H1 (cell line): ENCODE data around the gene HILPDA. TPM values are rescaled to one million over a fixed set of nuclear protein-coding genes. Genes with fewer than 3 reads are reported as not detected.
"Not testable (repeated sequence)": the region's sequence is repeated elsewhere in the genome, so short reads cannot be mapped to it uniquely, and the experiment has no call there.

Experiments
- CTCF ChIA-PET: fragments of 300-600 bp; sonication (Branson Sonifier 250); formaldehyde crosslinking; loops from one replicate; lab custom pipeline; 2021; ENCODE audit not compliant: partially characterized antibody; lab: Charles Lee
- POLR2A ChIA-PET: fragments of 300-600 bp; sonication (Branson Sonifier 250); formaldehyde crosslinking; loops from one replicate; lab custom pipeline; 2021; ENCODE audit warnings: inconsistent platforms; ENCODE audit not compliant: partially characterized antibody; lab: Charles Lee
- DNase-seq, 2 experiments: peaks; one replicate each; pipeline versions ENCODE4 v3.0.0 to v3.0.0-alpha.2; 2010 to 2022; ENCODE audit warnings: low spot score in 2 of 2, low read depth in 1 of 2, mixed read lengths in 1 of 2
- FAIRE-seq: peaks from 2 replicates; lab custom pipeline; 2011; peaks lifted over from hg19 to GRCh38; lab: Jason Lieb, UNC
- H2AFZ ChIP-seq: 2 replicates; pipeline ENCODE4 v1.8.1; 2012; ENCODE audit warnings: low read length, inconsistent platforms
- H2AK5ac ChIP-seq: 2 replicates; pipeline ENCODE4 v1.6.1; 2013; ENCODE audit warnings: low read depth, low read length
- H2BK120ac ChIP-seq: replicated peaks from 2 replicates; pipeline ENCODE3; 2013; ENCODE audit warnings: low read depth, low read length, inconsistent platforms
- H2BK12ac ChIP-seq: 2 replicates; pipeline ENCODE4 v1.6.1; 2013; ENCODE audit warnings: low read depth, low read length
- H2BK15ac ChIP-seq: 2 replicates; pipeline ENCODE4 v1.6.1; 2013; ENCODE audit warnings: low read length
- H2BK20ac ChIP-seq: 2 replicates; pipeline ENCODE4 v1.6.1; 2013; ENCODE audit warnings: low read length
- H2BK5ac ChIP-seq: 2 replicates; pipeline ENCODE4 v1.6.1; 2013; ENCODE audit warnings: low read depth, low read length
- H3K14ac ChIP-seq: 2 replicates; pipeline ENCODE4 v1.6.1; 2013; ENCODE audit warnings: inconsistent platforms; ENCODE audit not compliant: insufficient read length
- H3K18ac ChIP-seq: 2 replicates; pipeline ENCODE4 v1.6.1; 2013; ENCODE audit warnings: low read length; ENCODE audit errors: extremely low read depth
- H3K23ac ChIP-seq: 2 replicates; pipeline ENCODE4 v1.6.1; 2013; ENCODE audit warnings: inconsistent platforms; ENCODE audit not compliant: insufficient read length
- H3K23me2 ChIP-seq: 2 replicates; pipeline ENCODE4 v1.6.1; 2013; ENCODE audit warnings: low read depth, low read length
- H3K27ac ChIP-seq: 2 replicates; pipeline ENCODE4 v1.6.1; 2011; ENCODE audit warnings: low read depth, low read length, inconsistent platforms
- H3K27me3 ChIP-seq, 4 experiments: replicated peaks in 1 of 4; 1 replicate in 1 of 4; 2 replicates in 3 of 4; pipeline versions ENCODE4 v1.6.1 to v1.8.1; 2011 to 2013; ENCODE audit warnings: low read length in 3 of 4, mild to moderate bottlenecking in 3 of 4, inconsistent platforms in 2 of 4, mixed read lengths in 2 of 4, moderate library complexity in 1 of 4; ENCODE audit not compliant: control insufficient read depth in 3 of 4, insufficient read depth in 3 of 4; ENCODE audit errors: extremely low read depth in 1 of 4
- H3K36me3 ChIP-seq, 4 experiments: 2 replicates each; pipeline versions ENCODE4 v1.6.1 to v1.8.1; 2011 to 2013; ENCODE audit warnings: mild to moderate bottlenecking in 4 of 4, low read length in 3 of 4, moderate library complexity in 2 of 4, control low read depth in 1 of 4, inconsistent platforms in 1 of 4; ENCODE audit not compliant: insufficient read depth in 4 of 4, control insufficient read depth in 2 of 4
- H3K4ac ChIP-seq: replicated peaks from 2 replicates; pipeline ENCODE3; 2013; ENCODE audit warnings: low read length, low read depth, mixed read lengths, inconsistent platforms; ENCODE audit not compliant: insufficient read length
- H3K4me1 ChIP-seq, 4 experiments: replicated peaks in 1 of 4; 1 replicate in 1 of 4; 2 replicates in 3 of 4; pipeline versions ENCODE4 v1.6.1 to v1.8.1; 2011 to 2013; ENCODE audit warnings: low read length in 3 of 4, inconsistent platforms in 2 of 4, mixed read lengths in 1 of 4; ENCODE audit not compliant: insufficient read depth in 4 of 4, control insufficient read depth in 3 of 4
- H3K4me2 ChIP-seq, 2 experiments: 2 replicates each; pipeline versions ENCODE4 v1.6.1 to v1.8.1; 2011 to 2013; ENCODE audit warnings: low read depth in 2 of 2, low read length in 2 of 2, control low read depth in 1 of 2, inconsistent platforms in 1 of 2, mild to moderate bottlenecking in 1 of 2; ENCODE audit not compliant: insufficient read depth in 1 of 2
- H3K4me3 ChIP-seq, 4 experiments: fragments of 200-600, 300-600 bp in 1 of 4; sonication (generic), shearing (Covaris generic), sonication (Bioruptor Twin) in 1 of 4; 2 replicates each; pipeline versions ENCODE4 v1.5.1 to v1.8.1; 2011 to 2016; ENCODE audit warnings: low read length in 4 of 4, low read depth in 3 of 4, control low read depth in 2 of 4, inconsistent platforms in 2 of 4, mild to moderate bottlenecking in 2 of 4, mixed read lengths in 1 of 4, moderate library complexity in 1 of 4; ENCODE audit not compliant: insufficient read depth in 2 of 4; ENCODE audit errors: extremely low read depth in 1 of 4
- H3K56ac ChIP-seq: replicated peaks from 2 replicates; pipeline ENCODE3; 2013; ENCODE audit warnings: low read depth, mild to moderate bottlenecking, mixed read lengths, low read length, inconsistent platforms; ENCODE audit not compliant: insufficient read length
- H3K79me1 ChIP-seq: 2 replicates; pipeline ENCODE4 v1.6.1; 2013; ENCODE audit warnings: low read depth, low read length, control low read depth
- H3K79me2 ChIP-seq, 2 experiments: 2 replicates each; pipeline versions ENCODE4 v1.6.1 to v1.8.1; 2012 to 2013; ENCODE audit warnings: low read length in 2 of 2, mild to moderate bottlenecking in 2 of 2, inconsistent platforms in 1 of 2; ENCODE audit not compliant: insufficient read depth in 2 of 2, control insufficient read depth in 1 of 2
- H3K9ac ChIP-seq, 4 experiments: replicated peaks in 1 of 4; 1 replicate in 1 of 4; 2 replicates in 3 of 4; pipeline versions ENCODE4 v1.6.1 to v1.8.1; 2011 to 2013; ENCODE audit warnings: low read depth in 3 of 4, low read length in 3 of 4, control low read depth in 2 of 4, mild to moderate bottlenecking in 2 of 4, moderate library complexity in 2 of 4, inconsistent platforms in 1 of 4; ENCODE audit errors: extremely low read depth in 1 of 4
- H3K9me3 ChIP-seq, 2 experiments: 2 replicates each; pipeline versions ENCODE4 v1.6.1 to v1.8.1; 2012 to 2013; ENCODE audit warnings: mild to moderate bottlenecking in 2 of 2, moderate library complexity in 2 of 2, control low read depth in 1 of 2, inconsistent platforms in 1 of 2, low read depth in 1 of 2, low read length in 1 of 2, mixed read lengths in 1 of 2; ENCODE audit not compliant: insufficient read depth in 2 of 2
- H4K20me1 ChIP-seq, 2 experiments: replicated peaks in 1 of 2; 2 replicates each; pipeline versions ENCODE3 to v1.8.1; 2011 to 2013; ENCODE audit warnings: inconsistent platforms in 2 of 2, low read length in 2 of 2, mild to moderate bottlenecking in 1 of 2; ENCODE audit not compliant: insufficient read depth in 2 of 2, control insufficient read depth in 1 of 2
- H4K5ac ChIP-seq: 2 replicates; pipeline ENCODE4 v1.6.1; 2013; ENCODE audit warnings: low read length, low read depth, mixed read lengths, inconsistent platforms; ENCODE audit not compliant: insufficient read length
- H4K8ac ChIP-seq: 2 replicates; pipeline ENCODE4 v1.8.0; 2013; ENCODE audit warnings: mild to moderate bottlenecking, moderate library complexity, low read length, inconsistent platforms; ENCODE audit not compliant: insufficient read depth; ENCODE audit errors: extremely low read depth
- H4K91ac ChIP-seq: replicated peaks from 2 replicates; pipeline ENCODE3; 2013; ENCODE audit warnings: low read length, mixed read lengths, inconsistent platforms; ENCODE audit not compliant: insufficient read length
- WGBS, 2 experiments: shearing (Covaris generic) in 1 of 2; methylation state at CpG; one replicate each; pipeline versions ENCODE4 v1.1.6 to v1.1.7; 2013 to 2015; ENCODE audit warnings: low lambda C conversion rate in 2 of 2, mixed read lengths in 2 of 2, inconsistent platforms in 1 of 2, low coverage in 1 of 2, missing lambda C conversion rate in 1 of 2; ENCODE audit not compliant: insufficient replicate concordance in 2 of 2, insufficient coverage in 1 of 2, insufficient read length in 1 of 2; ENCODE audit errors: extremely low coverage in 1 of 2, missing lambda C conversion rate in 1 of 2; 5-methylcytosine and 5-hydroxymethylcytosine counted together
- polyA plus RNA-seq, 7 experiments: library from polyadenylated mRNA; depleted of rRNA in 3 of 7; stranded (reverse) in 5 of 7; unstranded in 2 of 7; fragments of >200 nt in 5 of 7; fragments of 200-250 nt in 2 of 7; gene quantifications; 1 replicate in 5 of 7; 2 replicates in 1 of 7; 4 replicates in 1 of 7; pipeline versions ENCODE4 v1.2.1 to v1.2.3, GENCODE V29; 2011 to 2013; ENCODE audit warnings: missing spikeins in 2 of 7, mixed read lengths in 2 of 7
- total RNA-seq: library from RNA; stranded (reverse); fragmentation: NEBNext Ultra II Directional; extraction: Animal tissue kit (Norgen Biotek cat#: 25700); gene quantifications from 2 replicates; pipeline ENCODE4 v1.2.1, GENCODE V29; 2021

The HILPDA gene
- total and polyA plus RNA-seq, 2 of the 8 experiments (the other 6 are each of a cell fraction or from before 2014, with no cell fraction given): 35.6 to 80.0 TPM

DNA sequence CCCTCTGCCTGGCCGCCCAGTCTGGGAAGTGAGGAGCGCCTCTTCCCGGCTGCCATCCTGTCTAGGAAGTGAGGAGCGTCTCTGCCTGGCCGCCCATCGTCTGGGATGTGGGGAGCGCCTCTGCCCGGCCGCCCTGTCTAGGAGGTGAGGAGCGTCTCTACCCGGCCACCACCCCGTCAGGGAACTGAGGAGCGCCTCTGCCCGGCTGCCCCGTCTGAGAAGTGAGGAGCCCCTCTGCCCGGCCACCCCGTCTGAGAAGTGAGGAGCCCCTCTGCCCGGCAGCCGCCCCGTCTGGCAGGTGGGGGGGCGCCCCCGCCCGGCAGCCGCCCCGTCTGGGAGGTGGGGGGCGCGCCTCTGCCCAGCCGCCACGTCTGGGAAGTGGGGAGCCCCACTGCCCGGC is 7.7 kb downstream of the HILPDA start:
- H3K4me2 ChIP-seq, H2BK5ac ChIP-seq, H3K27me3 ChIP-seq, H2AFZ ChIP-seq, H3K9ac ChIP-seq, H4K8ac ChIP-seq, H3K18ac ChIP-seq, H4K20me1 ChIP-seq, H4K5ac ChIP-seq, H2BK12ac ChIP-seq, H3K14ac ChIP-seq, H2AK5ac ChIP-seq, H3K56ac ChIP-seq, H3K4me1 ChIP-seq, FAIRE-seq, H3K27ac ChIP-seq, H3K23me2 ChIP-seq, H4K91ac ChIP-seq, DNase-seq, H3K23ac ChIP-seq, H3K4me3 ChIP-seq, POLR2A ChIA-PET, H2BK120ac ChIP-seq, H2BK15ac ChIP-seq, H2BK20ac ChIP-seq, H3K79me1 ChIP-seq, H3K4ac ChIP-seq: not testable (repeated sequence)
- H3K9me3 ChIP-seq: peaks cover 0 to 10% of the 10 kb centered on the region in 2 experiments; a peak in 2 of 4 replicates
- peaks cover 0 to 37% of the 10 kb centered on the region in 2 experiments; a peak in 3 of 4 replicates for H3K79me2 ChIP-seq
- CTCF ChIA-PET: interaction anchor here (4.4 to 4.5 kb wide), 2 partner anchors 8 to 29 kb away, joined by 76 to 477 read pairs; no protein-coding TSS in a partner anchor
- 95% methylated on average over 16 of the region's 30 CpGs; no CpG with 5 or more reads in 1 of the 2 experiments for WGBS, 2 experiments
- H3K36me3 ChIP-seq: peaks cover 0 to 13% (median 2%) of the 10 kb centered on the region in 4 experiments; a peak in 2 of 8 replicates

- 97% methylated on average over 7 of the region's 8 CpGs; no CpG with 5 or more reads in 1 of the 2 experiments for WGBS, 2 experiments
- H3K4me2 ChIP-seq, H3K9ac ChIP-seq, H3K27ac ChIP-seq, H3K27me3 ChIP-seq, H3K4me1 ChIP-seq, H2BK5ac ChIP-seq, H4K8ac ChIP-seq, H3K4ac ChIP-seq, H2AFZ ChIP-seq, H4K91ac ChIP-seq, H3K4me3 ChIP-seq, H3K79me1 ChIP-seq, DNase-seq, H3K23me2 ChIP-seq, CTCF ChIA-PET, FAIRE-seq, H3K18ac ChIP-seq, H2BK120ac ChIP-seq, H3K56ac ChIP-seq, H3K23ac ChIP-seq, H4K5ac ChIP-seq, H4K20me1 ChIP-seq, H2BK12ac ChIP-seq, H2BK20ac ChIP-seq, POLR2A ChIA-PET, H2AK5ac ChIP-seq, H3K14ac ChIP-seq, H2BK15ac ChIP-seq: not testable (repeated sequence)
- Histone ChIP-seq H3K36me3 (peaks cover 0 to 13% (median 0%) of the 10 kb centered on the region in 4 experiments; a peak in 2 of 8 replicates), H3K79me2 (peaks cover 0 to 31% of the 10 kb centered on the region in 2 experiments; a peak in 3 of 4 replicates), H3K9me3 (peaks cover 0 to 10% of the 10 kb centered on the region in 2 experiments; a peak in 2 of 4 replicates)
These were observed 8.3 kb downstream of the HILPDA start for GRCh38 chr7:128463933-128464332.
